ENCODE data around the gene ZBBX.

- TF ChIP-seq CHD1 (IDR thresholded peaks at IDR 0.05; ENCODE audit: low read depth, low read length) (no peak), CTCF (conservative IDR thresholded peaks at IDR 0.05; ENCODE audit: low read depth, low read length) (no peak), POLR2A (IDR thresholded peaks at IDR 0.05; ENCODE audit: low read depth, low read length) (no peak)
- TF ChIP-seq, protein P1, sequence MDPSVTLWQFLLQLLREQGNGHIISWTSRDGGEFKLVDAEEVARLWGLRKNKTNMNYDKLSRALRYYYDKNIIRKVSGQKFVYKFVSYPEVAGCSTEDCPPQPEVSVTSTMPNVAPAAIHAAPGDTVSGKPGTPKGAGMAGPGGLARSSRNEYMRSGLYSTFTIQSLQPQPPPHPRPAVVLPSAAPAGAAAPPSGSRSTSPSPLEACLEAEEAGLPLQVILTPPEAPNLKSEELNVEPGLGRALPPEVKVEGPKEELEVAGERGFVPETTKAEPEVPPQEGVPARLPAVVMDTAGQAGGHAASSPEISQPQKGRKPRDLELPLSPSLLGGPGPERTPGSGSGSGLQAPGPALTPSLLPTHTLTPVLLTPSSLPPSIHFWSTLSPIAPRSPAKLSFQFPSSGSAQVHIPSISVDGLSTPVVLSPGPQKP (IDR thresholded peaks at IDR 0.05; ENCODE audit: borderline replicate concordance, low read depth, low read length), result no peak
These were observed 91.4 kb downstream of the ZBBX start for GRCh38 chr3:167288737-167289136.
